Uterus (tissue), 2 donors: ENCODE data around the gene MED27.

Experiments used
- CTCF ChIP-seq, 4 experiments: fragments of 200-600 bp in 2 of 4; fragments of 450-650 bp in 2 of 4; sonication (generic) in 2 of 4; IDR thresholded peaks; one replicate each; pipeline ENCODE4 v1.5.1; 2016 to 2019; ENCODE audit warnings: antibody characterized with exemption in 4 of 4, mild to moderate bottlenecking in 2 of 4, moderate library complexity in 1 of 4
- POLR2A ChIP-seq, 2 donors: fragments of 450-650 bp; IDR thresholded peaks; one replicate each; pipeline ENCODE4 v1.6.1; 2016; ENCODE audit warnings: antibody characterized with exemption in 2 of 2, mild to moderate bottlenecking in 1 of 2, moderate library complexity in 1 of 2

DNA sequence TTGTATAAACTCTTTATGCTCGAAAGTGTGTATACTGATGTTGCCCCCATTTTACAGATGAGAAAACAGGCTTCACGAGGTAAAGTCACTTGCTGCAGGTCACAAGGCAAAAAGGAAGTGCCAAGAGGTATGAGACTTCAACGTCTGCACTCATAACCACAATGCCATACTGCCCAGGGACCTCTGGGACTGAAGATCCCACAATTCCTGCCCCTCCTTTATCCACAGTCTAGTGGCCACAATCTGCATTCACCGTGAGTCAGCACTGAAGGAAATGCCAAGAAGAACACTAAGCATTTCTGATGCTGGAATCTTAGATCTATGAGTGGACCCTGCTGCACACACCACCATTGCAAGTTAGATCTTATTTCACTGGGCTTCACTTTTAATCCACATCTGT, 37.3 kb downstream of the MED27 start:
- TF ChIP-seq POLR2A (IDR thresholded peaks at IDR 0.05) (no peak), CTCF (IDR thresholded peaks at IDR 0.05) (no peak)
